ENCODE data around the gene EIF3K.

The EIF3K gene

GRCh38 chr19:38663957-38664502 is 45.0 kb downstream of the EIF3K start:
- FAIRE-seq, result no peak
- no peak for DNase-seq (ENCODE audit: extremely low spot score, insufficient read length, low read depth)

GRCh38 chr19:38664503-38665211 is 45.7 kb downstream of the EIF3K start:
- no peak for FAIRE-seq
- DNase-seq (ENCODE audit: extremely low spot score, insufficient read length, low read depth), result no peak

- FAIRE-seq, result no peak
- DNase-seq (ENCODE audit: extremely low spot score, insufficient read length, low read depth), result no peak
Observed at GRCh38 chr19:38665219-38665931, 46.4 kb downstream of the EIF3K start.

- FAIRE-seq, result no peak
- no peak for DNase-seq (ENCODE audit: extremely low spot score, insufficient read length, low read depth)
Observed at GRCh38 chr19:38665950-38666662, 47.1 kb downstream of the EIF3K start.

GRCh38 chr19:38666663-38667511 is 47.9 kb downstream of the EIF3K start:
- FAIRE-seq (peak; percentile 83), DNase-seq (ENCODE audit: extremely low spot score, insufficient read length, low read depth) (no peak)

DNA sequence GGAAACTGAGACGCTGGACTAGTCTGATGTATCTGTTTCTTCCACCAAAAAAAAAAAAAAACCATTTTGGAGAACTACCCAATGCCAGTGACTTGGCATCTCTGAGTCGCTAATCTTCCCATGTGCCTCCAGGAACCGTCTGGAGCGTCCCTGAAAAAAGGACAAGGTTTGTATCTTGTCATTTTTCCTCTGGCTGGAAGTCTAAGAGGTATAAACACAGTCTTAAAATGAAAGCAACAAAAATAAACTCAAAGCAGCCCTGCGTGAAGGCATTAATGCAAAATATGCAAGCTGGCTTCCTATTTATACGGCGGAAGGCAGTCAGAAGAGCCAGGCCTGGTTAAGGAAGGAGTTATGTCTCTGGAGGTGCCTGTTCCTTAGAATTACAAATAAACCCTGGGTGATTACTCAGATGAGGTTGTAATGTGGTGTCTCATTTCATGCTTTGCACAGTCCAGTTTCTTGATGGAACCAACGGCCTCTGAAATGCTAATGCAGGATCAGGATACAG is 48.7 kb downstream of the EIF3K start:
- DNase-seq (ENCODE audit: extremely low spot score, insufficient read length, low read depth), result no peak

DNA sequence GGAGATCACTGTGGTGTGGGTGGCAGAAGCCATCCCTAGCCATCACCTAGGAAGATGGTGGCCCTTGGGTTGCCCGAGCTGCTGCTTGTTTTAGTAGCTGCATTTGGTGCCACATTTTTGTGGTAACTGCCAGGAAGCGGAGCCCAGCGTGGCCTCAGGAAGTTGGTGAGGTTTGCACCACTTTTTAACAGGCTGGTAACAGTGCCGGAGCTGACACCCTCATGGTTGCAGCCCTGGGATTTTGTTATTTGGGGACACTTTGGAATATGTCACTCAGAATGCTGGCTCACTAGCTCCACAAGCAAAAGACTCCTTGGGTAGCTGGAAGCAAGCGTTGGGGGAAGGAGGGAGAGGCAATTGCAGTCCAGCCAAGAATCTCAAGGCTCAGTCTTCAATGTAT is 50.6 kb downstream of the EIF3K start:
- FAIRE-seq (no peak), DNase-seq (ENCODE audit: extremely low spot score, insufficient read length, low read depth) (no peak)

More for the DNA sequence above, 48.7 kb downstream of the EIF3K start:
- FAIRE-seq, result peak; percentile 26

DNA sequence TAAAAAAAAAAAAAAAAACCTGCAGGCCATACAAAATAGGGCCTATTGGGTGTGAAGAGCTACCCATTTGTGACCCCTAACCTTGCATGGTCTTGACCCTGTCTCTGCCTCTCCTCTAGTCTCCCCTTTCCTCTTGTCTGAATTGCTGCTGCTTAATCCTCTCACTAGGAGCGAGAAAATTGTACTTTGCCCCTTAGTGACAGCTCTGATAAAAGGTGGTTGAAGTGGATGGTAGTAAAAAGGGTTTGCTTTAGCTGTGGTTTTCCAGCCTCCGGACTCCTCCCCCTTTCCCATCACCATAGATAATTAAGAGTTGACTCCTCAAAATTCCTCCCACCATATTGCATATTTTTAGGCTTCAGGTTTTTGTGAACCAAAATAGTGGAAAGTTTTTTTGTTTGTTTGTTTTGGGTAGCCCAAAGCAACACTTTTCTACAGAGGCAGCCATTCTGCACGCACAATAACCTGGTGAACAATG is 52.0 kb downstream of the EIF3K start:
- DNase-seq (ENCODE audit: extremely low spot score, insufficient read length, low read depth) (no peak), FAIRE-seq (no peak)

DNA sequence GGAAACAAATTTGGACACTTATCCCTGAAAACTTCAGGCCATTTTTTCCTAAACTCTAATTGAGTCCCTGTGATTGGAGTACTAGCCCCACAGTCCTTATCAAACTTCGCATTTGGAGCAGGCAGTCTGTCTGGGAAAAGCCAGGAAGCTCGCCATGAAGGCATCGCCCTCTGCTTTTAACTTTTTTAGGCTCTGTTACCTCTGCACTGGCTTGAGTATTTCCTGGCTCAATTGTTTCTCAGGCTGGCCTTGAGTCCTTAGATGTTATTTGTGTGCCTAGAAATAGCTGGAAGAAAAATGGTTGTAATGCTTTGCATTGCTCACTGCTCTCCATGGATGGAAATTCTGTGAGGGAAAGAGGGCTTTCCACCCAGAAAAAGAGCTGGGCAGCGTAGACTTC is 52.7 kb downstream of the EIF3K start:
- DNase-seq (ENCODE audit: extremely low spot score, insufficient read length, low read depth), result no peak
- FAIRE-seq, result no peak

DNA sequence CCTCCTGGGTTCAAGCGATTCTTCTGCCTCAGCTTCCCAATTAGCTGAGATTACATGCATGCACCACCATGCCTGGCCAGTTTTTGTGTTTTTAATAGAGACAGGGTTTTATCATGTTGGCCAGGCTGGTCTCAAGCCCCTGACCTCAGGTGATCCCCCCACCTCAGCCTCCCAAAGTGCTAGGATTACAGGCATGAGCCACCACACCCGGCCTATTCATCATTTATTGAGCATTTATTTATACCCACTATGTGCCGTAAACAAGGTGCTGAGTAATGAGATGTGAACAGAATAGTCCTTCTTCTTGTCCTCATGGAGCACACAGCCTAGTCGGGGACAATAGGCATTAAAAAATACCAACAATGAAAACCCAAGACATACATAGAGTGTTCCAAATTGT is 54.0 kb downstream of the EIF3K start:
- FAIRE-seq (no peak), DNase-seq (ENCODE audit: extremely low spot score, insufficient read length, low read depth) (no peak)

DNA sequence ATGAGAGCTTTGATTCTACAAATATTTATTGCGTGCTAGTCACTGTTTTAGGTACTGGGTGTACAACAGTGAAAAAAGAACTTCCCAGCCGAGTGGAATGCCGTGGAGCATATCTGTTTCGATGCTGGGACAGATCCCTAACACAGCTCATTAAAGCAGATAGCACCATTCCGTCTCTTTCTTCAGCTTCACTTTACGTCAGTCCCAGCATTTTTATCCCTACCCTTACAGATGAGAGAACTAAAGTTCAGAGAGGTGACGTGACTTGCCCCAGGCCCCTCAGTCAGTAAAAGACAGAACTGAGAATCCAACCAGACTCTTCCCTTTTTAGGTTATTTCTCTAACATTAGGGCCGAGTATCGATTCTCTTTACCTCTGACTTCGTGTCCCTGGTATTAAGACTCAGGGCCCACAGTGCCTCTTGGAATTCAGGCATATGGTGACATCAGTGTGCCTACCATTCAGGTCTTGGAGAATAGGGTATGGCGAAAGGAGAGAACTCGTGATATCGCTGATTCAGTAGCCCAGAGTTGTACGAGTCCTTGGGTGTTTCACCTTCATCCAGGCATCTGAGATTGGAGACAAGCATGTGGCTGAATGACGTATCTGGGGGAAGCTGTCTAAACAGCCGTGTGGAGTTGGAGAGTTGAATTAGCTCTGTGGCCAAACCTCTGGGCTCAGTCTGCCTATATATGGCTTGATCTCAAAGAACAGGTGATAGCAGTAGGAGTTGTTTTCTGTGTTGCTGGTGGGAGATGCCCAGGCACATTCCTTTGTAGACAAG is 55.6 kb downstream of the EIF3K start:
- FAIRE-seq (no peak), DNase-seq (ENCODE audit: extremely low spot score, insufficient read length, low read depth) (no peak)

- no peak for DNase-seq (ENCODE audit: extremely low spot score, insufficient read length, low read depth)
- FAIRE-seq, result no peak
Observed at GRCh38 chr19:38675611-38676010, 56.6 kb downstream of the EIF3K start.

DNA sequence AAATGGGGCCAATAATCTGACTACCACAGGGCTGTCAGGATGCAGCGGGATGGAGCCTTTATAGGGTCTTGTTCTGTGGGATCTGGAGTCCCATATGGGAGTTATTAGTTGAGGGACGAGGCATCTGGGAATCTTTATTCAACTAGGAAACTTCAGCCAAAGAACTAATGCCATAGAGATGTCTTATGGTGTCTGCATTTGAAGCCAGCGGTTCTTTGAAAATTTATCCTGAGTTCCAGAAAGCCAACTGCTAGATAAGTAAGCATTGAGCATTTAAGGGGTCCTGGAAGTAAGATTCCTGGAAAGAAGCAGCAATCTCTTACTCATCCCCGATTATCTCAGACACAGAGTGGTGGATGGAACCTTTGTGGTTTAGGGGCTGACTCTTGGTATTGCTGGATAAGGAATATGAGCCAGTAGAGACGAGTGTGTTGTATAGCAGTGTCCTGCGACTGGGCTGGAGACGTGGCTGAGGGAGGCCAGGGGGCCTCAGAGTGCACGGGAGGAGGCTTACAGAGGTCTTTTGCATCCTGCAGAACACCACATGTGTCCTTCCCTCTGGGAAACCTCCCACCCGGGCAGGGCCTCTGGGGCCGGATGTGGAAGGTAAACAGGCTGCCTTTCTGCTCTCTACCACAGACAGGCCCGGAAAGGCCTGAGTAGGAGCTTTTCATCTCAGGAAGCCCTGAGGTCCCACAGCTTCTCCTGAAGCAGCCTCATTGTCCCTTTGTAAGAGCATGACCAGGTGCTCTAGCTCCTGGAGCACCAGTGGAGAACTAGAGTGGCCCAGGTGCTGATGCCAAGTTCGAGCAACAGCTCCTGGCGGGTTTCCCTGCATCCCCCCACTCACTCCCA is 57.3 kb downstream of the EIF3K start:
- FAIRE-seq (no peak), DNase-seq (ENCODE audit: extremely low spot score, insufficient read length, low read depth) (no peak)

GRCh38 chr19:38676878-38677646 is 58.1 kb downstream of the EIF3K start:
- DNase-seq (ENCODE audit: extremely low spot score, insufficient read length, low read depth), result no peak

DNA sequence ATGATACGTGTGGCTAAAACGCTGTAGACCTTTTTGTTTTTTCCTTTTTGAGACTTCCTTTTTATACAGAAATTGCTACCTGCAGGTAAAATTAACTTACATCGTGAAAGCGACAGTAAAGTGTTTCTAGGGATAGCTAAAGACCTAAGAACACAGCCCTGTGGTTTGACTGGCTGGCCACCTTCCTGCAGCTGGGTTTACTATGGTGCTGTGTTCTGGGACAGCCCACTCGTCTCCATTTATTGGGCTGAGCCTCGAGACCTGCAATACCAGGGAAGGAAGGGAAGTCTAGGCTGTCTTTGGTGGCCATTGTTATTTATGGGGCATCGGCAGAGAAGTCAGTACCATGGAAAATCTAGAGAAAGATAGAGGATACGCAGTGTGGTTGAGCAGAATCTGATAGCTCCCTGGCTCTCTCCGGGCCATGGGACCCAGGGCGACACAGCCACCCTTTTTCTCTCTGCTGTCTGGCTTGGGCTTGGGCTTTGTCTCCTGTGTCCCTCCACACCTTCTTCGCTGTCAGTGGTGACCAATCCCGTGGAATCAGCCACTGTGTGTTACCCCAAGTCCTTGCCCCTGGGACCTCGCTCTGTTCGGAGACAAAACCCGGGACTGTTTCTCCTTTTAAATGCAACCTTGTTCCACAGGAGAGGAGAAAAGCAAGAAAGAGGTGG is 59.4 kb downstream of the EIF3K start:
- DNase-seq (ENCODE audit: extremely low spot score, insufficient read length, low read depth), result no peak
- no peak for FAIRE-seq

More at GRCh38 chr19:38676878-38677646, 58.1 kb downstream of the EIF3K start:
- FAIRE-seq, result no peak

DNA sequence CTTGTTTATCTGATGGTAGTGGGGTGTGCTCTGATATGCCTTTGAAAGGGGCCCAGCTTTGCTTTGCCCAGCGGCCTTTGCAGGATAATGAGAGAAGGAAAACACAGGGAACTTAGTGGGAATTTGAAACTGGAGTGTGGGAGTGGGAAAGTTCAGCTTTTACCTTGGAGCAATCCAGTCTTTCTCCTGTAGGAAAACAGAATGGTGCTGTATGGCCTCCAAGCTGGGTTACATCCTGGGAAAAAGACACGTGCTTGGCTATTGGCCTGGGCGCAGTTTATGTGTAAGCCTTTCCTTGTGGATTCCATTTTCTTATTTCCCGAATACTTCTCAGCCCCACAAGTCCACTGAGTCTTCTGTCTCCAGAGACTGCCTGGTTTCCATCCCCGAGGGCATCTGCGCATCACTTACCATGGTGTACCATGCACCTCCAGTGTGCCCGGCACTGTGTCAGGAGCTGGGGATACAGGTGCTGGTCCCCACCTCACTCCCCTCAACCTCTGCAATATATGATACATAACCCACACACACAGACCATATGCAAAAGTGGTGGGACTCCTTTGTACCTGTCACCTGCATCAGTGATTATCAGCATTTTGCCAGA is 60.0 kb downstream of the EIF3K start:
- no peak for FAIRE-seq

More for the DNA sequence above, 60.0 kb downstream of the EIF3K start:
- no peak for DNase-seq (ENCODE audit: extremely low spot score, insufficient read length, low read depth)

All from GM18507 (cell line).